Kidney (tissue), 14 donors: ENCODE data around the gene RERE. TPM values are rescaled to one million over a fixed set of nuclear protein-coding genes. Genes with fewer than 3 reads are reported as not detected.

ENCODE experiments used
- DNase-seq, 5 donors: peaks; one replicate each; pipeline ENCODE4 v3.0.0-alpha.2; 2013 to 2020
- FAIRE-seq: peaks from 2 replicates; lab custom pipeline; 2012; peaks lifted over from hg19 to GRCh38; lab: Jason Lieb, UNC
- H3K27ac ChIP-seq, 2 donors: one replicate each; pipeline ENCODE4 v1.7.0; 2013; ENCODE audit warnings: low read depth in 2 of 2, low read length in 2 of 2, inconsistent platforms in 1 of 2
- H3K27me3 ChIP-seq: one replicate; pipeline ENCODE4 v1.7.1; 2013; ENCODE audit warnings: low read length, inconsistent platforms; ENCODE audit not compliant: control insufficient read depth, insufficient read depth
- H3K36me3 ChIP-seq, 3 donors: one replicate each; pipeline versions ENCODE4 v1.7.0 to v1.7.1; 2013; ENCODE audit warnings: low read length in 3 of 3, control low read depth in 1 of 3, inconsistent platforms in 1 of 3; ENCODE audit not compliant: insufficient read depth in 3 of 3, control insufficient read depth in 2 of 3
- H3K4me1 ChIP-seq, 3 donors: one replicate each; pipeline versions ENCODE4 v1.7.0 to v1.7.1; 2013; ENCODE audit warnings: low read length in 3 of 3, inconsistent platforms in 1 of 3, low read depth in 1 of 3; ENCODE audit not compliant: control insufficient read depth in 2 of 3, insufficient read depth in 2 of 3
- H3K4me3 ChIP-seq, 3 donors: one replicate each; pipeline versions ENCODE4 v1.7.0 to v1.8.1; 2013; ENCODE audit warnings: low read length in 3 of 3, control low read depth in 1 of 3, inconsistent platforms in 1 of 3
- H3K9ac ChIP-seq, 3 donors: one replicate each; pipeline versions ENCODE4 v1.7.0 to v1.7.1; 2013; ENCODE audit warnings: low read length in 3 of 3, control low read depth in 1 of 3, inconsistent platforms in 1 of 3
- H3K9me3 ChIP-seq, 3 donors: one replicate each; pipeline versions ENCODE4 v1.7.0 to v1.7.1; 2013; ENCODE audit warnings: low read length in 3 of 3, control low read depth in 1 of 3, inconsistent platforms in 1 of 3; ENCODE audit not compliant: control insufficient read depth in 2 of 3, insufficient read depth in 1 of 3
- CTCF ChIP-seq: IDR thresholded peaks from 3 replicates; pipeline ENCODE4 v1.5.1; 2012; ENCODE audit warnings: mild to moderate bottlenecking, moderate library complexity, borderline replicate concordance; ENCODE audit not compliant: insufficient read depth; ENCODE audit errors: extremely low read depth
- intact Hi-C: fragments of 100-400 bp; cut with DNase I; formaldehyde crosslinking; loops from one replicate; pipeline ENCODE4 v1.11.1; 2022
- polyA plus RNA-seq: library from polyadenylated mRNA; stranded (reverse); fragments of 350-450 nt; fragmentation: Illumina TruSeq; extraction: RNeasy Lipid Tissue Mini Kit (QIAGEN cat#74804); gene quantifications from one replicate; pipeline ENCODE4 v1.2.3, GENCODE V29; 2014; ENCODE audit warnings: low read depth, low replicate concordance; ENCODE audit not compliant: insufficient read depth
- total RNA-seq: library from RNA; stranded (reverse); fragmentation: NEBNext Ultra II Directional; extraction: Animal tissue kit (Norgen Biotek cat#: 25700); gene quantifications from one replicate; pipeline ENCODE4 v1.2.1, GENCODE V29; 2021
- donor health status: control.
- donor health status: control.
- donor health status: control.
- donor health status: control.
- donor health status: control.
- donor health status: DM: yes; HTN: yes; CAD: no.
- donor health status: Normal renal cell carcinoma (clear cell type).

The RERE gene
- total and polyA plus RNA-seq, 2 donors from 2014 or later = 37.2 to 176 TPM

- Histone ChIP-seq H3K9me3 (no peaks in the 10 kb centered on the region), H3K9ac (no peak overlapping the region), H3K36me3 (no peaks in the 10 kb centered on the region), H3K27ac (peak overlapping the region in 1 of 2 donors; percentile 38), H3K4me3 (no peak overlapping the region), H3K4me1 (peaks cover 21 to 46% (median 37%) of the 10 kb centered on the region in 3 donors), H3K27me3 (no peaks in the 10 kb centered on the region)
- TF ChIP-seq CTCF = no peak
- intact Hi-C loops = no loop called here
- FAIRE-seq (no peak), DNase-seq (no peak)
These were observed 351.7 kb downstream of the RERE start for GRCh38 chr1:8465692-8466091.

GRCh38 chr1:8465013-8465412 is 352.4 kb downstream of the RERE start:
- peak in 2 of 5 donors; percentile 54 to 80 for DNase-seq
- Histone ChIP-seq H3K27ac (peak overlapping the region in 1 of 2 donors; percentile 38), H3K4me1 (peaks cover 22 to 49% (median 39%) of the 10 kb centered on the region in 3 donors), H3K4me3 (no peak overlapping the region), H3K9me3 (no peaks in the 10 kb centered on the region), H3K36me3 (no peaks in the 10 kb centered on the region), H3K9ac (no peak overlapping the region), H3K27me3 (no peaks in the 10 kb centered on the region)
- FAIRE-seq = no peak
- intact Hi-C loops = no loop called here
- TF ChIP-seq CTCF = no peak

- H3K27me3 ChIP-seq = no peaks in the 10 kb centered on the region
- peak overlapping the region; percentile 44 to 68 for H3K27ac ChIP-seq
- H3K9me3 ChIP-seq = no peaks in the 10 kb centered on the region
- no peaks in the 10 kb centered on the region for H3K36me3 ChIP-seq
- no peak overlapping the region for H3K4me3 ChIP-seq
- no peak overlapping the region for H3K9ac ChIP-seq
- DNase-seq (peak in 4 of 5 donors; percentile 57 to 82 (median 71)), FAIRE-seq (no peak)
- H3K4me1 ChIP-seq = peaks cover 27 to 52% (median 39%) of the 10 kb centered on the region in 3 donors
- no peak for TF ChIP-seq CTCF
- intact Hi-C loops = no loop called here
These were observed 353.1 kb downstream of the RERE start for GRCh38 chr1:8464377-8464776.
